Panc1 (cell line): ENCODE results near the gene FARP1. TPM values are rescaled to one million over a fixed set of nuclear protein-coding genes. Genes with fewer than 3 reads are reported as not detected.

Experiments used
- ATAC-seq: fragments of 200-7000 bp; cut with Tn5 transposase; 2 replicates; pipeline ENCODE4 v1.9.1; 2020; ENCODE audit warnings: mild to moderate bottlenecking, moderate library complexity
- BruUV-seq: library from RNA; stranded (reverse); fragments of 400-500 nt; replicated peaks from 2 replicates; lab custom pipeline; 2021; lab: Mats Ljungman, UMichigan
- CTCF ChIA-PET: fragments of 300-600 bp; sonication (Branson Sonifier 250); formaldehyde crosslinking; loops from one replicate; lab custom pipeline; 2022; ENCODE audit warnings: antibody characterized with exemption; lab: Charles Lee
- POLR2A ChIA-PET: fragments of 300-600 bp; sonication (Branson Sonifier 250); formaldehyde crosslinking; loops from one replicate; lab custom pipeline; 2022; ENCODE audit warnings: antibody characterized with exemption; lab: Charles Lee
- DNase-seq: peaks from one replicate; pipeline ENCODE4 v3.0.0-alpha.2; 2010; ENCODE audit warnings: low read depth, low spot score
- H3K27ac ChIP-seq: 2 replicates; pipeline ENCODE4 v1.5.1; 2011; ENCODE audit warnings: mild to moderate bottlenecking, low read length, inconsistent platforms
- H3K27me3 ChIP-seq: fragments of 200-500 bp; sonication (Bioruptor generic); 2 replicates; pipeline ENCODE4 v1.6.0; 2014; ENCODE audit warnings: low read length, inconsistent platforms; ENCODE audit not compliant: control insufficient read depth, insufficient read depth
- H3K36me3 ChIP-seq: fragments of 200-500 bp; sonication (Bioruptor generic); 2 replicates; pipeline ENCODE4 v1.5.1; 2014; ENCODE audit warnings: inconsistent platforms, mild to moderate bottlenecking, low read length, moderate library complexity; ENCODE audit not compliant: control insufficient read depth, insufficient read depth
- H3K4me1 ChIP-seq: 2 replicates; pipeline ENCODE4 v1.5.1; 2011; ENCODE audit warnings: inconsistent platforms, mild to moderate bottlenecking, low read length, moderate library complexity; ENCODE audit not compliant: control insufficient read depth, insufficient read depth
- H3K4me3 ChIP-seq, 2 experiments: 2 replicates each; pipeline ENCODE4 v1.5.1; 2011 to 2012; ENCODE audit warnings: low read depth in 2 of 2, low read length in 2 of 2, mild to moderate bottlenecking in 2 of 2, inconsistent platforms in 1 of 2, moderate library complexity in 1 of 2
- H3K9me3 ChIP-seq: fragments of 200-500 bp; sonication (Bioruptor generic); 2 replicates; pipeline ENCODE4 v1.5.1; 2014; ENCODE audit warnings: low read depth, mild to moderate bottlenecking, inconsistent platforms, low read length, moderate library complexity; ENCODE audit not compliant: control insufficient read depth, insufficient read depth
- CTCF ChIP-seq: fragments of 450-650 bp; IDR thresholded peaks from 2 replicates; pipeline ENCODE4 v1.5.1; 2017; ENCODE audit warnings: mild to moderate bottlenecking
- POLR2AphosphoS5 ChIP-seq: IDR thresholded peaks from 2 replicates; pipeline ENCODE4 v1.6.1; 2012; ENCODE audit warnings: mild to moderate bottlenecking, low read depth, low read length, moderate library complexity
- SIN3A ChIP-seq: IDR thresholded peaks from 2 replicates; pipeline ENCODE4 v1.6.1; 2012; ENCODE audit warnings: low read depth, mild to moderate bottlenecking, low read length, moderate library complexity, borderline replicate concordance; ENCODE audit not compliant: insufficient read depth
- TCF7L2 ChIP-seq: IDR thresholded peaks from 2 replicates; pipeline ENCODE4 v1.6.1; 2011; ENCODE audit warnings: mild to moderate bottlenecking, low read depth, low read length, inconsistent platforms
- in situ Hi-C: cut with HindIII; loops from 2 replicates; pipeline ENCODE4 v1.10.0; 2016; ENCODE audit warnings: low sequenced_read_pairs, low pct_unique_long_range_greater_than_20kb
- intact Hi-C: fragments of 100-400 bp; cut with micrococcal nuclease; formaldehyde crosslinking; loops from one replicate; pipeline ENCODE4 v1.10.0; 2022; ENCODE audit not compliant: unreplicated experiment
- total RNA-seq: library from RNA; stranded (reverse); gene quantifications from one replicate; pipeline ENCODE4 v1.2.1, GENCODE V29; 2021; ENCODE audit not compliant: unreplicated experiment
- TF ChIP-seq, protein P1 (sequence below), 2 experiments: IDR thresholded peaks; 2 replicates each; pipeline ENCODE4 v1.6.1; 2011 to 2012; ENCODE audit warnings: low read depth in 2 of 2, control low read depth in 1 of 2, low read length in 1 of 2, mild to moderate bottlenecking in 1 of 2, moderate library complexity in 1 of 2; ENCODE audit not compliant: insufficient read depth in 1 of 2

The FARP1 gene
- total RNA-seq, 1 experiment from 2014 or later = 61.9 TPM

- no peak overlapping the region for H3K4me3 ChIP-seq
- no peak for TF ChIP-seq TCF7L2
- no peak for TF ChIP-seq SIN3A
- TF ChIP-seq POLR2AphosphoS5 = no peak
- no peak for TF ChIP-seq CTCF
- TF ChIP-seq, protein P1, sequence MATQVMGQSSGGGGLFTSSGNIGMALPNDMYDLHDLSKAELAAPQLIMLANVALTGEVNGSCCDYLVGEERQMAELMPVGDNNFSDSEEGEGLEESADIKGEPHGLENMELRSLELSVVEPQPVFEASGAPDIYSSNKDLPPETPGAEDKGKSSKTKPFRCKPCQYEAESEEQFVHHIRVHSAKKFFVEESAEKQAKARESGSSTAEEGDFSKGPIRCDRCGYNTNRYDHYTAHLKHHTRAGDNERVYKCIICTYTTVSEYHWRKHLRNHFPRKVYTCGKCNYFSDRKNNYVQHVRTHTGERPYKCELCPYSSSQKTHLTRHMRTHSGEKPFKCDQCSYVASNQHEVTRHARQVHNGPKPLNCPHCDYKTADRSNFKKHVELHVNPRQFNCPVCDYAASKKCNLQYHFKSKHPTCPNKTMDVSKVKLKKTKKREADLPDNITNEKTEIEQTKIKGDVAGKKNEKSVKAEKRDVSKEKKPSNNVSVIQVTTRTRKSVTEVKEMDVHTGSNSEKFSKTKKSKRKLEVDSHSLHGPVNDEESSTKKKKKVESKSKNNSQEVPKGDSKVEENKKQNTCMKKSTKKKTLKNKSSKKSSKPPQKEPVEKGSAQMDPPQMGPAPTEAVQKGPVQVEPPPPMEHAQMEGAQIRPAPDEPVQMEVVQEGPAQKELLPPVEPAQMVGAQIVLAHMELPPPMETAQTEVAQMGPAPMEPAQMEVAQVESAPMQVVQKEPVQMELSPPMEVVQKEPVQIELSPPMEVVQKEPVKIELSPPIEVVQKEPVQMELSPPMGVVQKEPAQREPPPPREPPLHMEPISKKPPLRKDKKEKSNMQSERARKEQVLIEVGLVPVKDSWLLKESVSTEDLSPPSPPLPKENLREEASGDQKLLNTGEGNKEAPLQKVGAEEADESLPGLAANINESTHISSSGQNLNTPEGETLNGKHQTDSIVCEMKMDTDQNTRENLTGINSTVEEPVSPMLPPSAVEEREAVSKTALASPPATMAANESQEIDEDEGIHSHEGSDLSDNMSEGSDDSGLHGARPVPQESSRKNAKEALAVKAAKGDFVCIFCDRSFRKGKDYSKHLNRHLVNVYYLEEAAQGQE (IDR thresholded peaks at IDR 0.05; ENCODE audit: insufficient read depth in 1 of 2, low read depth in 2 of 2, low read length in 1 of 2) = no peak
- H3K9me3 ChIP-seq = no peaks in the 10 kb centered on the region
- H3K27me3 ChIP-seq = no peaks in the 10 kb centered on the region
- no peak for DNase-seq
- in situ Hi-C loops = no loop called here
- no peak overlapping the region for H3K27ac ChIP-seq
- ATAC-seq = no peak
- H3K36me3 ChIP-seq = no peaks in the 10 kb centered on the region
- no TSS peak for BruUV-seq
- no peaks in the 10 kb centered on the region for H3K4me1 ChIP-seq
- CTCF ChIA-PET = no interaction called here
- POLR2A ChIA-PET = no interaction called here
- intact Hi-C loops = loop anchor here (5.0 kb wide), 2 partner anchors 206 to 226 kb away; no protein-coding TSS in a partner anchor
Observed at GRCh38 chr13:98446234-98446621, 303.3 kb downstream of the FARP1 start.

GRCh38 chr13:98447130-98447529 is 304.2 kb downstream of the FARP1 start:
- DNase-seq (no peak), ATAC-seq (no peak)
- no TSS peak for BruUV-seq
- in situ Hi-C loops = no loop called here
- Histone ChIP-seq H3K4me3 (no peak overlapping the region), H3K36me3 (peaks cover 2% of the 10 kb centered on the region; the same call in 1 of the 2 replicates), H3K4me1 (no peaks in the 10 kb centered on the region), H3K27ac (no peak overlapping the region), H3K9me3 (no peaks in the 10 kb centered on the region), H3K27me3 (no peaks in the 10 kb centered on the region)
- intact Hi-C loops = loop anchor here (5.0 kb wide), 2 partner anchors 205 to 225 kb away; no protein-coding TSS in a partner anchor
- CTCF ChIA-PET = interaction anchor here (0.6 kb wide), 1 partner anchor 289 kb away, joined by 3 read pairs; no protein-coding TSS in a partner anchor
- TF ChIP-seq, protein P1 (IDR thresholded peaks at IDR 0.05; ENCODE audit: insufficient read depth in 1 of 2, low read depth in 2 of 2, low read length in 1 of 2) = no peak
- TF ChIP-seq CTCF (no peak), POLR2AphosphoS5 (no peak), SIN3A (no peak), TCF7L2 (no peak)
- POLR2A ChIA-PET = no interaction called here
